K562 (cell line): ENCODE results near the gene SERPINA3. TPM values are rescaled to one million over a fixed set of nuclear protein-coding genes. Genes with fewer than 3 reads are reported as not detected.
A peak's percentile ranks its signal among the peaks of the same experiment; 100 is the strongest.

ENCODE experiments used
- ATAC-seq: fragments of 200-7000 bp; cut with Tn5 transposase; 3 replicates; pipeline ENCODE4 v1.9.1; 2020; ENCODE audit warnings: moderate library complexity
- BruUV-seq: library from RNA; stranded (reverse); fragments of 400-500 nt; replicated peaks from 2 replicates; lab custom pipeline; 2021; lab: Mats Ljungman, UMichigan
- CTCF ChIA-PET: fragments of 300-600 bp; formaldehyde crosslinking; extraction: SDS; loops from one replicate; lab custom pipeline; 2021; ENCODE audit warnings: low intra/inter-chr PET ratio; lab: Yijun Ruan, JAX
- POLR2A ChIA-PET: fragments of 300-600, 350-650 bp; sonication (Branson Sonifier 250); formaldehyde crosslinking; extraction: SDS; loops from one replicate; lab custom pipeline; 2021; ENCODE audit warnings: antibody characterized with exemption, inconsistent platforms; lab: Yijun Ruan, JAX
- DNase-seq, 4 experiments: peaks; one replicate each; pipeline versions ENCODE4 v3.0.0 to v3.0.0-alpha.2; 2011 to 2018; ENCODE audit warnings: low spot score in 3 of 4, mixed read lengths in 3 of 4; ENCODE audit errors: extremely low read depth in 1 of 4
- FAIRE-seq: peaks from 2 replicates; lab custom pipeline; 2011; peaks lifted over from hg19 to GRCh38; lab: Jason Lieb, UNC
- H2AFZ ChIP-seq: 2 replicates; pipeline ENCODE4 v1.6.0; 2011; ENCODE audit warnings: low read depth, low read length, control low read depth, inconsistent platforms
- H3K27ac ChIP-seq: fragments of 200-600 bp; 3 replicates; pipeline ENCODE4 v1.8.0; 2011; ENCODE audit warnings: low read depth, mild to moderate bottlenecking, control low read depth, inconsistent platforms, low read length, moderate library complexity, mixed read lengths; ENCODE audit errors: extremely low read depth
- H3K27me3 ChIP-seq, 2 experiments: fragments of 300-600 bp in 1 of 2; 2 replicates in 1 of 2; 3 replicates in 1 of 2; pipeline versions ENCODE4 v1.6.0 to v1.8.0; 2011; ENCODE audit warnings: inconsistent platforms in 2 of 2, low read length in 2 of 2, mild to moderate bottlenecking in 1 of 2, mixed read lengths in 1 of 2, moderate library complexity in 1 of 2; ENCODE audit not compliant: control insufficient read depth in 2 of 2, insufficient read depth in 2 of 2
- H3K36me3 ChIP-seq: fragments of 300-600 bp; 3 replicates; pipeline ENCODE4 v1.8.0; 2011; ENCODE audit warnings: mild to moderate bottlenecking, low read length, inconsistent platforms; ENCODE audit not compliant: control insufficient read depth, insufficient read depth
- H3K4me1 ChIP-seq, 2 experiments: fragments of 200-600 bp in 1 of 2; replicated peaks in 1 of 2; 2 replicates in 1 of 2; 3 replicates in 1 of 2; pipeline versions ENCODE4 v1.5.1 to v1.8.0; 2011; ENCODE audit warnings: inconsistent platforms in 2 of 2, low read length in 2 of 2, mild to moderate bottlenecking in 1 of 2, mixed read lengths in 1 of 2, moderate library complexity in 1 of 2; ENCODE audit not compliant: control insufficient read depth in 2 of 2, insufficient read depth in 2 of 2
- H3K4me2 ChIP-seq: 2 replicates; pipeline ENCODE4 v1.6.1; 2011; ENCODE audit warnings: low read length, control low read depth, inconsistent platforms, mixed read lengths; ENCODE audit not compliant: insufficient read depth
- H3K4me3 ChIP-seq: fragments of 200-600 bp; sonication (generic), shearing (Covaris generic); 2 replicates; pipeline ENCODE4 v1.5.1; 2016; ENCODE audit warnings: control low read depth, inconsistent platforms
- H3K79me2 ChIP-seq: fragments of 200-600 bp; 3 replicates; pipeline ENCODE4 v1.8.0; 2011; ENCODE audit warnings: low read length, inconsistent platforms; ENCODE audit not compliant: control insufficient read depth, insufficient read depth
- H3K9ac ChIP-seq, 2 experiments: 2 replicates each; pipeline versions ENCODE4 v1.6.0 to v1.6.1; 2011; ENCODE audit warnings: low read depth in 2 of 2, low read length in 2 of 2, control low read depth in 1 of 2, inconsistent platforms in 1 of 2, mild to moderate bottlenecking in 1 of 2, mixed read lengths in 1 of 2; ENCODE audit not compliant: insufficient read depth in 1 of 2
- H3K9me1 ChIP-seq: one replicate; pipeline ENCODE4 v1.6.0; 2011; ENCODE audit warnings: inconsistent platforms, mild to moderate bottlenecking, low read length, moderate library complexity; ENCODE audit not compliant: control insufficient read depth, insufficient read depth
- H3K9me3 ChIP-seq: replicated peaks from 2 replicates; pipeline ENCODE4 v1.5.1; 2011; ENCODE audit warnings: low read depth, low read length, inconsistent platforms; ENCODE audit not compliant: control insufficient read depth, insufficient read depth
- H4K20me1 ChIP-seq: replicated peaks from 2 replicates; pipeline ENCODE4 v1.6.1; 2011; ENCODE audit warnings: low read length, inconsistent platforms, mixed read lengths; ENCODE audit not compliant: control insufficient read depth, insufficient read depth
- CHD1 ChIP-seq: fragments of 200-600 bp; sonication (generic); IDR thresholded peaks from one replicate; pipeline ENCODE4 v1.6.1; 2012; ENCODE audit warnings: mild to moderate bottlenecking, moderate library complexity, low read length, inconsistent platforms
- HDAC1 ChIP-seq, 2 experiments: fragments of 450-650 bp; IDR thresholded peaks; 2 replicates each; pipeline ENCODE4 v1.6.1; 2016 to 2017; ENCODE audit warnings: inconsistent platforms in 1 of 2, mild to moderate bottlenecking in 1 of 2, moderate library complexity in 1 of 2
- HMG20B ChIP-seq: fragments of 250-450 bp; sonication (Bioruptor Pico); IDR thresholded peaks from 2 replicates; pipeline ENCODE4 v1.5.0; 2021; ENCODE audit warnings: mild to moderate bottlenecking
- ILK ChIP-seq: fragments of 450-650 bp; IDR thresholded peaks from 2 replicates; pipeline ENCODE4 v1.6.1; 2016; ENCODE audit warnings: missing genetic modification characterization, low read depth, mild to moderate bottlenecking, missing compliant biosample characterization, moderate library complexity, borderline replicate concordance
- LARP7 ChIP-seq: fragments of 450-650 bp; IDR thresholded peaks from 2 replicates; pipeline ENCODE4 v1.6.1; 2016
- MAZ ChIP-seq, 2 experiments: fragments of 450-650 bp in 1 of 2; sonication (generic) in 1 of 2; formaldehyde crosslinking; IDR thresholded peaks in 1 of 2; conservative IDR thresholded peaks in 1 of 2; 2 replicates each; pipeline versions ENCODE4 v1.4.0 to v1.5.0; 2020; ENCODE audit warnings: mild to moderate bottlenecking in 1 of 2, missing genetic modification reagents in 1 of 2
- MCM2 ChIP-seq: fragments of 450-650 bp; IDR thresholded peaks from 2 replicates; pipeline ENCODE4 v1.6.1; 2017; ENCODE audit warnings: low read depth, mild to moderate bottlenecking
- MYC ChIP-seq, 2 experiments: fragments of 250-450 bp in 1 of 2; sonication (Bioruptor Pico) in 1 of 2; IDR thresholded peaks; 2 replicates each; pipeline versions ENCODE4 v1.5.1 to v1.6.1; 2012 to 2021; ENCODE audit warnings: low read depth in 2 of 2, borderline replicate concordance in 1 of 2, improper control_type of control experiment in 1 of 2, low read length in 1 of 2, mild to moderate bottlenecking in 1 of 2, moderate library complexity in 1 of 2
- NCOA2 ChIP-seq, 2 experiments: fragments of 450-650 bp; IDR thresholded peaks; 2 replicates each; pipeline ENCODE4 v1.6.1; 2018; ENCODE audit warnings: mild to moderate bottlenecking in 2 of 2, moderate library complexity in 1 of 2; ENCODE audit not compliant: partially characterized antibody in 2 of 2
- NKRF ChIP-seq: fragments of 450-650 bp; IDR thresholded peaks from 2 replicates; pipeline ENCODE4 v1.6.1; 2016; ENCODE audit warnings: borderline replicate concordance
- OTX1 ChIP-seq: fragments of 450-650 bp; formaldehyde crosslinking; IDR thresholded peaks from 2 replicates; pipeline ENCODE4 v1.4.0; 2022; ENCODE audit warnings: mild to moderate bottlenecking
- XRCC3 ChIP-seq: fragments of 450-650 bp; IDR thresholded peaks from 2 replicates; pipeline ENCODE4 v1.6.1; 2017; ENCODE audit warnings: mild to moderate bottlenecking, moderate library complexity
- ZNF507 ChIP-seq: conservative IDR thresholded peaks from 2 replicates; pipeline ENCODE4 v1.6.1; 2017; ENCODE audit warnings: missing genetic modification characterization, missing compliant biosample characterization
- ZNF778 ChIP-seq: fragments of 450-650 bp; formaldehyde crosslinking; IDR thresholded peaks from 2 replicates; pipeline ENCODE4 v1.4.0; 2020; ENCODE audit warnings: mild to moderate bottlenecking, moderate library complexity
- in situ Hi-C: fragments of 300-500 bp; cut with MboI; formaldehyde crosslinking; loops from 4 replicates; pipeline ENCODE4 v1.15.0; 2018; ENCODE audit warnings: inconsistent platforms, mixed read lengths
- intact Hi-C: fragments of 100-400 bp; cut with micrococcal nuclease; formaldehyde crosslinking; loops from 2 replicates; pipeline ENCODE4 v1.14.2; 2022
- polyA plus RNA-seq, 8 experiments: library from polyadenylated mRNA; depleted of rRNA in 4 of 8; stranded (reverse) in 5 of 8; unstranded in 3 of 8; fragments of >200 nt; fragmentation: Nextera tagmentation in 2 of 8; fragmentation: Illumina TruSeq in 1 of 8; extraction: Ambion mirVana in 2 of 8; extraction: Trizol in 1 of 8; gene quantifications; 2 replicates each; pipeline versions ENCODE4 v1.2.1 to v1.2.3, GENCODE V29; 2011 to 2014; ENCODE audit warnings: inconsistent platforms in 1 of 8, missing spikeins in 1 of 8
- total RNA-seq, 7 experiments: library from RNA; depleted of rRNA in 6 of 7; stranded (reverse); fragments of >200 nt in 6 of 7; fragmentation: Illumina TruSeq in 2 of 7; extraction: Trizol in 2 of 7; gene quantifications; 2 replicates each; pipeline versions ENCODE4 v1.2.1 to v1.2.3, GENCODE V29; 2011 to 2021; ENCODE audit warnings: low replicate concordance in 1 of 7

The SERPINA3 gene
- total and polyA plus RNA-seq, 9 of the 15 experiments (the other 6 are each of a cell fraction or from before 2014, with no cell fraction given), result 2.3 TPM; not detected in 8

GRCh38 chr14:94591073-94591472, 21.1 kb upstream of the SERPINA3 start:
- Histone ChIP-seq H3K4me2 (no peak overlapping the region), H3K9ac (no peak overlapping the region), H3K79me2 (no peaks in the 10 kb centered on the region), H2AFZ (no peak overlapping the region), H3K36me3 (no peaks in the 10 kb centered on the region), H3K9me3 (no peaks in the 10 kb centered on the region), H4K20me1 (no peaks in the 10 kb centered on the region), H3K4me3 (no peak overlapping the region), H3K9me1 (no peaks in the 10 kb centered on the region), H3K4me1 (no peaks in the 10 kb centered on the region), H3K27ac (no peak overlapping the region), H3K27me3 (no peaks in the 10 kb centered on the region)
- no TSS peak for BruUV-seq
- FAIRE-seq, result peak; percentile 35
- no peak for DNase-seq
- POLR2A ChIA-PET, result no interaction called here
- in situ Hi-C loops, result no loop called here
- no peak for ATAC-seq
- intact Hi-C loops, result no loop called here
- CTCF ChIA-PET, result no interaction called here
- TF ChIP-seq MCM2 (no peak), XRCC3 (no peak), HDAC1 (IDR thresholded peaks at IDR 0.05) (no peak), MAZ (CRISPR knock-in tag; conservative IDR thresholded peaks at IDR 0.05 in 1 of 2, IDR thresholded peaks at IDR 0.05 in 1 of 2) (no peak), ZNF507 (no peak), NCOA2 (IDR thresholded peaks at IDR 0.05; ENCODE audit: partially characterized antibody in 2 of 2) (no peak), HMG20B (CRISPR knock-in tag) (no peak), OTX1 (no peak), ZNF778 (no peak), LARP7 (no peak), NKRF (no peak), MYC (IDR thresholded peaks at IDR 0.05; ENCODE audit: low read depth, low read length) (no peak), MYC (CRISPR knock-in tag; IDR thresholded peaks at IDR 0.05; ENCODE audit: borderline replicate concordance, low read depth) (no peak), CHD1 (no peak), ILK (no peak)
